Measurements from ENCODE around the gene OR2A14.

DNA sequence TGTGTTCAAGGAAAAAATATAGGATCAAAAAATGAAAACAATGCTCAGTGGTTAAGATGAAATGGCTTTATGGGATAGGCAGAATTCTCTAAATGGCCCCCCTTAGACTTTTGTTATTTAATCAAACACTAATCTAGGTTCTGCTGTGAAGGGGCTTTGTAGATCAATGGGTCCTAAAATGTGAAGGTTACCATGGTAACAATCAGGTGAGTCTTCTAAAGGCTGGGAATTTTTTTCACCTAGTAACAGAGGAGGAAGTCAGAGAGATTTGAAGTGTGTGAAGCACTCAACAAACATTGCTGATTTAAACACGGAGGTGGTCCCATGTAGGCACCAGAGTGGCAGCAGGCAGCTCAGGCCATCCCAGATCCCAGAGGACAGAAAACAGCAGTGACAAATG lies 11.1 kb downstream of the OR2A14 start:
- TF ChIP-seq, protein P1, sequence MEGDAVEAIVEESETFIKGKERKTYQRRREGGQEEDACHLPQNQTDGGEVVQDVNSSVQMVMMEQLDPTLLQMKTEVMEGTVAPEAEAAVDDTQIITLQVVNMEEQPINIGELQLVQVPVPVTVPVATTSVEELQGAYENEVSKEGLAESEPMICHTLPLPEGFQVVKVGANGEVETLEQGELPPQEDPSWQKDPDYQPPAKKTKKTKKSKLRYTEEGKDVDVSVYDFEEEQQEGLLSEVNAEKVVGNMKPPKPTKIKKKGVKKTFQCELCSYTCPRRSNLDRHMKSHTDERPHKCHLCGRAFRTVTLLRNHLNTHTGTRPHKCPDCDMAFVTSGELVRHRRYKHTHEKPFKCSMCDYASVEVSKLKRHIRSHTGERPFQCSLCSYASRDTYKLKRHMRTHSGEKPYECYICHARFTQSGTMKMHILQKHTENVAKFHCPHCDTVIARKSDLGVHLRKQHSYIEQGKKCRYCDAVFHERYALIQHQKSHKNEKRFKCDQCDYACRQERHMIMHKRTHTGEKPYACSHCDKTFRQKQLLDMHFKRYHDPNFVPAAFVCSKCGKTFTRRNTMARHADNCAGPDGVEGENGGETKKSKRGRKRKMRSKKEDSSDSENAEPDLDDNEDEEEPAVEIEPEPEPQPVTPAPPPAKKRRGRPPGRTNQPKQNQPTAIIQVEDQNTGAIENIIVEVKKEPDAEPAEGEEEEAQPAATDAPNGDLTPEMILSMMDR (IDR thresholded peaks at IDR 0.05), result no peak
- TF ChIP-seq, protein P2, sequence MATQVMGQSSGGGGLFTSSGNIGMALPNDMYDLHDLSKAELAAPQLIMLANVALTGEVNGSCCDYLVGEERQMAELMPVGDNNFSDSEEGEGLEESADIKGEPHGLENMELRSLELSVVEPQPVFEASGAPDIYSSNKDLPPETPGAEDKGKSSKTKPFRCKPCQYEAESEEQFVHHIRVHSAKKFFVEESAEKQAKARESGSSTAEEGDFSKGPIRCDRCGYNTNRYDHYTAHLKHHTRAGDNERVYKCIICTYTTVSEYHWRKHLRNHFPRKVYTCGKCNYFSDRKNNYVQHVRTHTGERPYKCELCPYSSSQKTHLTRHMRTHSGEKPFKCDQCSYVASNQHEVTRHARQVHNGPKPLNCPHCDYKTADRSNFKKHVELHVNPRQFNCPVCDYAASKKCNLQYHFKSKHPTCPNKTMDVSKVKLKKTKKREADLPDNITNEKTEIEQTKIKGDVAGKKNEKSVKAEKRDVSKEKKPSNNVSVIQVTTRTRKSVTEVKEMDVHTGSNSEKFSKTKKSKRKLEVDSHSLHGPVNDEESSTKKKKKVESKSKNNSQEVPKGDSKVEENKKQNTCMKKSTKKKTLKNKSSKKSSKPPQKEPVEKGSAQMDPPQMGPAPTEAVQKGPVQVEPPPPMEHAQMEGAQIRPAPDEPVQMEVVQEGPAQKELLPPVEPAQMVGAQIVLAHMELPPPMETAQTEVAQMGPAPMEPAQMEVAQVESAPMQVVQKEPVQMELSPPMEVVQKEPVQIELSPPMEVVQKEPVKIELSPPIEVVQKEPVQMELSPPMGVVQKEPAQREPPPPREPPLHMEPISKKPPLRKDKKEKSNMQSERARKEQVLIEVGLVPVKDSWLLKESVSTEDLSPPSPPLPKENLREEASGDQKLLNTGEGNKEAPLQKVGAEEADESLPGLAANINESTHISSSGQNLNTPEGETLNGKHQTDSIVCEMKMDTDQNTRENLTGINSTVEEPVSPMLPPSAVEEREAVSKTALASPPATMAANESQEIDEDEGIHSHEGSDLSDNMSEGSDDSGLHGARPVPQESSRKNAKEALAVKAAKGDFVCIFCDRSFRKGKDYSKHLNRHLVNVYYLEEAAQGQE (IDR thresholded peaks at IDR 0.05; ENCODE audit: insufficient read depth in 1 of 2, low read depth in 2 of 2, low read length in 1 of 2), result no peak
- no peak for TF ChIP-seq SIN3A (IDR thresholded peaks at IDR 0.05; ENCODE audit: borderline replicate concordance, insufficient read depth, low read depth, low read length)
- TF ChIP-seq POLR2AphosphoS5 (IDR thresholded peaks at IDR 0.05; ENCODE audit: low read depth, low read length), result no peak
- TF ChIP-seq TCF7L2 (IDR thresholded peaks at IDR 0.05; ENCODE audit: low read depth, low read length), result no peak
